ENCODE measurements around the gene AGRN.

AGRN gene

DNA sequence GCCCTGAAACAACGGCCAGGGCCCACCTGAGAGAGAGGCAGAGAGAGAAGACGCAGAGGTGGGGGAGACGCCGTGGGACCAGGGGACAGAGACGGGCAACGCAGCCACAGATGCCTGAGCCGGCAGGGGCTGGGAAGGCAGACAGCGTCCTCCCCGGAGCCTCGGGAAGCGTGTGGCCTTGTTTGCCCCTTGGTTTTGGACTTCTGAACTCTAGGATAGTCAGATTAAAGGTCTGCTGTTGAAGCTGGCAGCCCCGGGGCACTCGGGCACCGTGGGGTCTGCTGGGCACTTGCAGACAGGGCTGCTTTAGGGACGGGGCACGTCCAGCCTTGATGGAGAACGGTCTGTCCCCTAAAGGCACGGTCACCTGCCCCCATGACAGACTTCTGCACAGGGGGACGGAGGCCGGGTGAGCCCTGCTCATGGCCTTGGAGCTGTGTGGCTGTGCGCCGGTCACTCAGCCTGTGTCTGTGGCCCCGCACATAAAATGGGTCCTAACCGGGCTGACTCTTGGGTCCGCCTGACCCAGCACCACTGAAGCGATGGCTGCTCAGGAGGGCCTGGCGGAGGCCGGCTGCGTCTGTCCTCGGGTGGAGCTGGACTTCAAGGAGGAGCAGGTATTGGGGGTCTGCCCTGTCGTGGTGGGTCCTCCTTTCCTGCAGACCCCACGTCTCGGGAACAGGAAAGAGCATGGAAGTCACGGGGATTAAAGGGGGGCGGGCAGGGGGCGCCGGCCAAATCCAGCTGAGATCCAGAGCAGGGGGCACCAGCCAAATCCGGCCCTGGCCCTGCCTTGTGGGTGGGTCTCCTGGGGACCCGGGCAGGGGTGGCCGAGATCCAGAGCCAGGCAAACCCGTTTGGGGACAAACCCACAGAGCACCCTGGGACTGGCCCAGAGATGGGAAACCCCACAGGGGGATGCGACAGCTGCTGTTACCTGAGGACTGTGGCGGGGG is 63.8 kb downstream of the AGRN start:
- TF ChIP-seq CTCF (IDR thresholded peaks at IDR 0.05; ENCODE audit: low read depth, low read length, missing control alignments): no peak
- no peak overlapping the region for H3K4me3 ChIP-seq (ENCODE audit: low read depth, low read length)
- in situ Hi-C loops (cut with HindIII; ENCODE audit: low sequenced_read_pairs): no loop called here
- no peak for DNase-seq (ENCODE audit: low read depth)

DNA sequence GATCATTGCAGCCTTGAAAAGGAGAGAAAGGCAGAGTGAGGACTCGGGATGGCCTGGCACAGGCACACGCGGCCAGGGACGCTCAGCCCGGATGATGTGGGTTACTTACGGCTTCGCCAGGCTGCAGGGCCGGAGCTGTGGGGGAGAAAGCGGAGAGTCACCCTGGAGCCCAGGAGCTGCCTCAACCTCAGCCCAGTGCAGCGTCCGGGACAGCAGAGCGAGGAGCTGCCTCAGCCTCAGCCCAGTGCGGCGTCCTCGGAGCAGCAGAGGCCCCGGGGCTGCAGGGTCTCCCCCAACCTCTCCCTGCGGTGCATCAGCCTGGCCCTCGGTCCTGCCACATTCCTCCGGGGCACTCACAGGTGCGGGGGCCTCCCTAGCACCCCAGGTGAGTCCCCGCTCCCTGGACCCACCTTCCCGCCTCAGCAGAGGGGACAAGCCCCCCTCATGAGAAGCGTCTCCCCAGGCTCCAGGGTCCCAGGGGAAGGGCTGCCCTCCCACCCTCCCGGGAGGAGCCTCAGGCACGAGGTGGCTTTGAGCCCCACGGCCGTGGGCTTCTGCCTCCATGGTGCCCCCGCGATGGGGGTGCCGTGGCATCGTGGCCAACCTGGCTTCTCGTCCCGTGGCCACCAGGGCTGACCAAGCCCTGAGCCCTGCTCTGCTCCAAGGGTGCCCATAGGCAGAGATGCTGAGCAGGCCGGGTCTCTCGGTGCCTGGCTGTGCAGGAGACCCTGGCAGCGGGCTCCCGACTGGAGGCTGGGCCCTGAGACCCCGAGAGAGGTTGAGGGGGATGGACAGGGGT is 64.7 kb downstream of the AGRN start:
- no peak overlapping the region for H3K4me3 ChIP-seq (ENCODE audit: low read depth, low read length)
- no peak for DNase-seq (ENCODE audit: low read depth)
- in situ Hi-C loops (cut with HindIII; ENCODE audit: low sequenced_read_pairs): no loop called here
- TF ChIP-seq CTCF (IDR thresholded peaks at IDR 0.05; ENCODE audit: low read depth, low read length, missing control alignments): no peak

GRCh38 chr1:1085171-1085841 is 65.4 kb downstream of the AGRN start:
- no peak overlapping the region for H3K4me3 ChIP-seq (ENCODE audit: low read depth, low read length)
- no peak for TF ChIP-seq CTCF (IDR thresholded peaks at IDR 0.05; ENCODE audit: low read depth, low read length, missing control alignments)
- no peak for DNase-seq (ENCODE audit: low read depth)
- in situ Hi-C loops (cut with HindIII; ENCODE audit: low sequenced_read_pairs): no loop called here

- no peak overlapping the region for H3K4me3 ChIP-seq (ENCODE audit: low read depth, low read length)
- TF ChIP-seq CTCF (IDR thresholded peaks at IDR 0.05; ENCODE audit: low read depth, low read length, missing control alignments): no peak
- no peak for DNase-seq (ENCODE audit: low read depth)
- in situ Hi-C loops (cut with HindIII; ENCODE audit: low sequenced_read_pairs): no loop called here
Observed at GRCh38 chr1:1085911-1086841, 66.3 kb downstream of the AGRN start.

DNA sequence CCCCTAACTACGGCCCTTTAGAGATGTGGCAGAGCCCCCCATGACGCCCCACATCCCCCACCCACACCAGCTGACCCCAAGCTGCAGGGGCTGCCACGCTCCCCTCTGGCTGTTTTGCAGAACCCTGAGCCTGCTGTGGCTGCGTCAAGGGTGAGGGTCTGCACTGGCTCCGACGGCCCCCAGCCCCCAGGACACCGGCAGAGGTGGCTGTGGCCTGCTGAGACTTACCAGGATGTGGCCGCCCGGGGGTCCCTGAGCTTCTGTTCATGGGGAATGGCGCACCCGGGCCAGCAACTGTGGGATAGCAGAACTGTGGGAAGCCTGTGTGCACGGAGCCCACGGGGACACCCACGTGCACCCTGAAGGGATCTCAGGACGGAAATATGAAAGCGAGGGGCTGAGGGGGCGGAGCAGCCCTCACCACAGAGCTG is 67.0 kb downstream of the AGRN start:
- no peak overlapping the region for H3K4me3 ChIP-seq (ENCODE audit: low read depth, low read length)

More for the DNA sequence above, 67.0 kb downstream of the AGRN start:
- no peak for TF ChIP-seq CTCF (IDR thresholded peaks at IDR 0.05; ENCODE audit: low read depth, low read length, missing control alignments)
- in situ Hi-C loops (cut with HindIII; ENCODE audit: low sequenced_read_pairs): no loop called here
- DNase-seq (ENCODE audit: low read depth): no peak

Measured in astrocyte of the cerebellum (primary cell).